HEK293T (cell line): ENCODE results near the gene UBE2O.

Experiments
- CTCF ChIA-PET: fragments of 350-600 bp; formaldehyde crosslinking; extraction: SDS; loops from one replicate; lab custom pipeline; 2021; ENCODE audit warnings: antibody characterized with exemption, inconsistent platforms; lab: Yijun Ruan, JAX
- POLR2A ChIA-PET: fragments of 350-600 bp; formaldehyde crosslinking; extraction: SDS; loops from one replicate; lab custom pipeline; 2020; ENCODE audit warnings: antibody characterized with exemption, inconsistent platforms; lab: Yijun Ruan, JAX
- DNase-seq: peaks from one replicate; pipeline ENCODE4 v3.0.0; 2012; ENCODE audit warnings: mixed read lengths; ENCODE audit errors: extremely low spot score
- ARNT ChIP-seq: fragments of 450-650 bp; IDR thresholded peaks from 2 replicates; pipeline ENCODE4 v1.6.1; 2017; ENCODE audit warnings: mild to moderate bottlenecking
- BHLHE40 ChIP-seq: fragments of 450-650 bp; IDR thresholded peaks from 2 replicates; pipeline ENCODE4 v1.6.1; 2016; ENCODE audit warnings: mild to moderate bottlenecking, moderate library complexity, borderline replicate concordance
- CTBP1 ChIP-seq: fragments of 450-650 bp; IDR thresholded peaks from 2 replicates; pipeline ENCODE4 v1.6.1; 2016; ENCODE audit warnings: borderline replicate concordance
- ELF4 ChIP-seq: fragments of 450-650 bp; IDR thresholded peaks from 2 replicates; pipeline ENCODE4 v1.6.1; 2017; ENCODE audit warnings: antibody characterized with exemption
- FOXA1 ChIP-seq: fragments of 450-650 bp; IDR thresholded peaks from 2 replicates; pipeline ENCODE4 v1.6.1; 2016; ENCODE audit warnings: mild to moderate bottlenecking
- FOXK2 ChIP-seq: fragments of 450-650 bp; IDR thresholded peaks from 2 replicates; pipeline ENCODE4 v1.6.1; 2016; ENCODE audit warnings: mild to moderate bottlenecking
- FOXM1 ChIP-seq: fragments of 450-650 bp; IDR thresholded peaks from 2 replicates; pipeline ENCODE4 v1.6.1; 2017; ENCODE audit warnings: mild to moderate bottlenecking, borderline replicate concordance
- HDGF ChIP-seq: fragments of 450-650 bp; IDR thresholded peaks from 2 replicates; pipeline ENCODE4 v1.6.1; 2017; ENCODE audit warnings: antibody characterized with exemption, borderline replicate concordance
- L3MBTL2 ChIP-seq: fragments of 450-650 bp; conservative IDR thresholded peaks from 2 replicates; pipeline ENCODE4 v1.6.1; 2016; ENCODE audit warnings: mild to moderate bottlenecking
- LEF1 ChIP-seq: fragments of 450-650 bp; IDR thresholded peaks from 2 replicates; pipeline ENCODE4 v1.6.1; 2017; ENCODE audit warnings: mild to moderate bottlenecking, borderline replicate concordance
- NFRKB ChIP-seq: fragments of 450-650 bp; IDR thresholded peaks from 2 replicates; pipeline ENCODE4 v1.6.1; 2016; ENCODE audit warnings: mild to moderate bottlenecking, moderate library complexity
- PKNOX1 ChIP-seq: fragments of 450-650 bp; IDR thresholded peaks from 2 replicates; pipeline ENCODE4 v1.6.1; 2016
- SP1 ChIP-seq: fragments of 450-650 bp; IDR thresholded peaks from 2 replicates; pipeline ENCODE4 v1.6.1; 2017
- SUZ12 ChIP-seq: fragments of 450-650 bp; IDR thresholded peaks from 2 replicates; pipeline ENCODE4 v1.6.1; 2016; ENCODE audit warnings: mild to moderate bottlenecking
- TARDBP ChIP-seq: fragments of 450-650 bp; IDR thresholded peaks from 2 replicates; pipeline ENCODE4 v1.6.1; 2016
- ZNF384 ChIP-seq: fragments of 450-650 bp; IDR thresholded peaks from 2 replicates; pipeline ENCODE4 v1.6.1; 2016

UBE2O gene

GRCh38 chr17:76379646-76380376 is 73.1 kb downstream of the UBE2O start:
- TF ChIP-seq ELF4 (no peak), L3MBTL2 (no peak), FOXM1 (no peak), FOXK2 (no peak), BHLHE40 (no peak), SUZ12 (no peak), CTBP1 (no peak), TARDBP (no peak), ZNF384 (no peak; the same call in 1 of the 2 replicates), HDGF (no peak), LEF1 (no peak), PKNOX1 (no peak), SP1 (no peak), ARNT (no peak), NFRKB (no peak), FOXA1 (no peak)
- DNase-seq = no peak
- ChIA-PET POLR2A (interaction anchor here (0.9 kb wide), 1 partner anchor 26 kb away, joined by 3 read pairs; the partner anchor contains the start of gene PRPSAP1), CTCF (interaction anchor here (0.9 to 1.2 kb wide), 3 partner anchors 10 to 128 kb away, joined by 3 to 4 read pairs (median 4); no protein-coding TSS in a partner anchor)

- DNase-seq = no peak
- no peak for TF ChIP-seq TARDBP
- TF ChIP-seq HDGF = no peak
- TF ChIP-seq ARNT = no peak
- TF ChIP-seq PKNOX1 = no peak
- no peak for TF ChIP-seq NFRKB
- no peak for TF ChIP-seq FOXA1
- no peak for TF ChIP-seq L3MBTL2
- no peak for TF ChIP-seq CTBP1
- no peak for TF ChIP-seq FOXM1
- no peak for TF ChIP-seq LEF1
- no peak for TF ChIP-seq ELF4
- no peak for TF ChIP-seq SP1
- TF ChIP-seq FOXK2 = no peak
- TF ChIP-seq ZNF384 = no peak
- ChIA-PET CTCF (interaction anchor here (1.2 kb wide), 1 partner anchor 9 kb away, joined by 3 read pairs; no protein-coding TSS in a partner anchor), POLR2A (interaction anchor here (0.9 kb wide), 1 partner anchor 26 kb away, joined by 3 read pairs; the partner anchor contains the start of gene PRPSAP1)
Observed at GRCh38 chr17:76379275-76379641, 73.7 kb downstream of the UBE2O start.

GRCh38 chr17:76378548-76379274 is 74.2 kb downstream of the UBE2O start:
- CTCF ChIA-PET = interaction anchor here (1.2 kb wide), 1 partner anchor 9 kb away, joined by 3 read pairs; no protein-coding TSS in a partner anchor
- POLR2A ChIA-PET = no interaction called here
- DNase-seq = no peak
- no peak for TF ChIP-seq HDGF
- no peak for TF ChIP-seq PKNOX1
- no peak for TF ChIP-seq L3MBTL2
- no peak for TF ChIP-seq FOXM1
- no peak for TF ChIP-seq NFRKB

GRCh38 chr17:76376318-76377133 is 76.4 kb downstream of the UBE2O start:
- no peak for DNase-seq
- no peak for TF ChIP-seq FOXK2
- TF ChIP-seq SUZ12 = no peak
- TF ChIP-seq ARNT = no peak
- no peak for TF ChIP-seq TARDBP
- TF ChIP-seq NFRKB = no peak
- TF ChIP-seq LEF1 = no peak
- TF ChIP-seq HDGF = no peak
- no peak for TF ChIP-seq ZNF384
- TF ChIP-seq ELF4 = no peak
- no peak for TF ChIP-seq FOXA1
- TF ChIP-seq L3MBTL2 = no peak
- no peak for TF ChIP-seq BHLHE40
- TF ChIP-seq CTBP1 = no peak
- TF ChIP-seq PKNOX1 = no peak
- TF ChIP-seq SP1 = no peak
- no peak for TF ChIP-seq FOXM1
- ChIA-PET CTCF (interaction anchor here (0.9 to 1.0 kb wide), 3 partner anchors 9 to 12 kb away, joined by 3 to 5 read pairs (median 4); no protein-coding TSS in a partner anchor), POLR2A (interaction anchor here (1.3 kb wide), 1 partner anchor 21 kb away, joined by 3 read pairs; no protein-coding TSS in a partner anchor)
